Panc1 (cell line): Measurements from ENCODE around the gene ARHGAP4. TPM values are rescaled to one million over a fixed set of nuclear protein-coding genes. Genes with fewer than 3 reads are reported as not detected.

Experiments
- ATAC-seq: fragments of 200-7000 bp; cut with Tn5 transposase; 2 replicates; pipeline ENCODE4 v1.9.1; 2020; ENCODE audit warnings: mild to moderate bottlenecking, moderate library complexity
- BruUV-seq: library from RNA; stranded (reverse); fragments of 400-500 nt; replicated peaks from 2 replicates; lab custom pipeline; 2021; lab: Mats Ljungman, UMichigan
- CTCF ChIA-PET: fragments of 300-600 bp; sonication (Branson Sonifier 250); formaldehyde crosslinking; loops from one replicate; lab custom pipeline; 2022; ENCODE audit warnings: antibody characterized with exemption; lab: Charles Lee
- POLR2A ChIA-PET: fragments of 300-600 bp; sonication (Branson Sonifier 250); formaldehyde crosslinking; loops from one replicate; lab custom pipeline; 2022; ENCODE audit warnings: antibody characterized with exemption; lab: Charles Lee
- DNase-seq: peaks from one replicate; pipeline ENCODE4 v3.0.0-alpha.2; 2010; ENCODE audit warnings: low read depth, low spot score
- H3K27ac ChIP-seq: 2 replicates; pipeline ENCODE4 v1.5.1; 2011; ENCODE audit warnings: mild to moderate bottlenecking, low read length, inconsistent platforms
- H3K27me3 ChIP-seq: fragments of 200-500 bp; sonication (Bioruptor generic); 2 replicates; pipeline ENCODE4 v1.6.0; 2014; ENCODE audit warnings: low read length, inconsistent platforms; ENCODE audit not compliant: control insufficient read depth, insufficient read depth
- H3K36me3 ChIP-seq: fragments of 200-500 bp; sonication (Bioruptor generic); 2 replicates; pipeline ENCODE4 v1.5.1; 2014; ENCODE audit warnings: inconsistent platforms, mild to moderate bottlenecking, low read length, moderate library complexity; ENCODE audit not compliant: control insufficient read depth, insufficient read depth
- H3K4me1 ChIP-seq: 2 replicates; pipeline ENCODE4 v1.5.1; 2011; ENCODE audit warnings: inconsistent platforms, mild to moderate bottlenecking, low read length, moderate library complexity; ENCODE audit not compliant: control insufficient read depth, insufficient read depth
- H3K4me3 ChIP-seq, 2 experiments: 2 replicates each; pipeline ENCODE4 v1.5.1; 2011 to 2012; ENCODE audit warnings: low read depth in 2 of 2, low read length in 2 of 2, mild to moderate bottlenecking in 2 of 2, inconsistent platforms in 1 of 2, moderate library complexity in 1 of 2
- H3K9me3 ChIP-seq: fragments of 200-500 bp; sonication (Bioruptor generic); 2 replicates; pipeline ENCODE4 v1.5.1; 2014; ENCODE audit warnings: low read depth, mild to moderate bottlenecking, inconsistent platforms, low read length, moderate library complexity; ENCODE audit not compliant: control insufficient read depth, insufficient read depth
- CTCF ChIP-seq: fragments of 450-650 bp; IDR thresholded peaks from 2 replicates; pipeline ENCODE4 v1.5.1; 2017; ENCODE audit warnings: mild to moderate bottlenecking
- POLR2AphosphoS5 ChIP-seq: IDR thresholded peaks from 2 replicates; pipeline ENCODE4 v1.6.1; 2012; ENCODE audit warnings: mild to moderate bottlenecking, low read depth, low read length, moderate library complexity
- REST ChIP-seq, 2 experiments: IDR thresholded peaks; 2 replicates each; pipeline ENCODE4 v1.6.1; 2011 to 2012; ENCODE audit warnings: low read depth in 2 of 2, control low read depth in 1 of 2, low read length in 1 of 2, mild to moderate bottlenecking in 1 of 2, moderate library complexity in 1 of 2; ENCODE audit not compliant: insufficient read depth in 1 of 2
- SIN3A ChIP-seq: IDR thresholded peaks from 2 replicates; pipeline ENCODE4 v1.6.1; 2012; ENCODE audit warnings: low read depth, mild to moderate bottlenecking, low read length, moderate library complexity, borderline replicate concordance; ENCODE audit not compliant: insufficient read depth
- TCF7L2 ChIP-seq: IDR thresholded peaks from 2 replicates; pipeline ENCODE4 v1.6.1; 2011; ENCODE audit warnings: mild to moderate bottlenecking, low read depth, low read length, inconsistent platforms
- in situ Hi-C: cut with HindIII; loops from 2 replicates; pipeline ENCODE4 v1.10.0; 2016; ENCODE audit warnings: low sequenced_read_pairs, low pct_unique_long_range_greater_than_20kb
- intact Hi-C: fragments of 100-400 bp; cut with micrococcal nuclease; formaldehyde crosslinking; loops from one replicate; pipeline ENCODE4 v1.10.0; 2022; ENCODE audit not compliant: unreplicated experiment
- total RNA-seq: library from RNA; stranded (reverse); gene quantifications from one replicate; pipeline ENCODE4 v1.2.1, GENCODE V29; 2021; ENCODE audit not compliant: unreplicated experiment

Gene ARHGAP4
- total RNA-seq, 1 experiment from 2014 or later = 225 TPM

GRCh38 chrX:153867139-153867538, 58.9 kb downstream of the ARHGAP4 start:
- no TSS peak for BruUV-seq
- Histone ChIP-seq H3K36me3 (no peaks in the 10 kb centered on the region), H3K9me3 (no peaks in the 10 kb centered on the region), H3K27me3 (no peaks in the 10 kb centered on the region), H3K4me3 (no peak overlapping the region), H3K4me1 (no peaks in the 10 kb centered on the region), H3K27ac (no peak overlapping the region)
- no peak for DNase-seq
- CTCF ChIA-PET = no interaction called here
- POLR2A ChIA-PET = no interaction called here
- in situ Hi-C loops = no loop called here
- intact Hi-C loops = no loop called here
- no peak for TF ChIP-seq SIN3A
- TF ChIP-seq REST (IDR thresholded peaks at IDR 0.05; ENCODE audit: insufficient read depth in 1 of 2, low read depth in 2 of 2, low read length in 1 of 2) = no peak
- TF ChIP-seq TCF7L2 = no peak
- no peak for TF ChIP-seq CTCF
- TF ChIP-seq POLR2AphosphoS5 = no peak
- ATAC-seq = no peak

GRCh38 chrX:153866302-153867019, 59.6 kb downstream of the ARHGAP4 start:
- no peak for DNase-seq
- POLR2A ChIA-PET = no interaction called here
- CTCF ChIA-PET = no interaction called here

More at GRCh38 chrX:153866302-153867019, 59.6 kb downstream of the ARHGAP4 start:
- Histone ChIP-seq H3K36me3 (no peaks in the 10 kb centered on the region), H3K4me3 (no peak overlapping the region), H3K27ac (no peak overlapping the region), H3K9me3 (no peaks in the 10 kb centered on the region), H3K4me1 (no peaks in the 10 kb centered on the region), H3K27me3 (no peaks in the 10 kb centered on the region)
- TF ChIP-seq CTCF = no peak
- no peak for TF ChIP-seq SIN3A
- TF ChIP-seq POLR2AphosphoS5 = no peak
- TF ChIP-seq REST (IDR thresholded peaks at IDR 0.05; ENCODE audit: insufficient read depth in 1 of 2, low read depth in 2 of 2, low read length in 1 of 2) = no peak
- TF ChIP-seq TCF7L2 = no peak
- BruUV-seq = no TSS peak
- no peak for ATAC-seq
- intact Hi-C loops = no loop called here
- in situ Hi-C loops = no loop called here
